AG04450 (cell line): ENCODE measurements around the gene IGFALS. TPM values are rescaled to one million over a fixed set of nuclear protein-coding genes. Genes with fewer than 3 reads are reported as not detected.
"Not testable (repeated sequence)": the region's sequence is repeated elsewhere in the genome, so short reads cannot be mapped to it uniquely, and the experiment has no call there.

Experiments used
- CTCF ChIA-PET: fragments of 300-600, 350-600 bp; formaldehyde crosslinking; extraction: SDS; loops from one replicate; lab custom pipeline; 2022; ENCODE audit warnings: antibody characterized with exemption, inconsistent platforms; lab: Charles Lee
- POLR2A ChIA-PET: fragments of 350-600 bp; formaldehyde crosslinking; extraction: SDS; loops from one replicate; lab custom pipeline; 2021; ENCODE audit warnings: antibody characterized with exemption, inconsistent platforms; lab: Yijun Ruan, JAX
- DNase-seq: peaks from one replicate; pipeline ENCODE4 v3.0.0-alpha.2; 2011; ENCODE audit warnings: low read depth, low spot score
- H3K27ac ChIP-seq: one replicate; pipeline ENCODE4 v1.5.1; 2012; ENCODE audit warnings: low read depth, low read length, control low read depth
- H3K27me3 ChIP-seq: one replicate; pipeline ENCODE4 v1.6.0; 2012; ENCODE audit warnings: low read length; ENCODE audit not compliant: control insufficient read depth, insufficient read depth
- H3K4me3 ChIP-seq: 2 replicates; pipeline ENCODE4 v1.5.1; 2011; ENCODE audit warnings: mild to moderate bottlenecking, low read depth, low read length, control low read depth
- H3K9me3 ChIP-seq: 2 replicates; pipeline ENCODE4 v1.5.1; 2012; ENCODE audit warnings: low read length; ENCODE audit not compliant: control insufficient read depth, insufficient read depth
- polyA plus RNA-seq: library from polyadenylated mRNA; depleted of rRNA; stranded (reverse); fragments of >200 nt; gene quantifications from 2 replicates; pipeline ENCODE4 v1.2.3, GENCODE V29; 2011
- TF ChIP-seq, protein P1 (sequence below): IDR thresholded peaks from 2 replicates; pipeline ENCODE4 v1.5.1; 2011; ENCODE audit warnings: low read depth, low read length, control low read depth, inconsistent platforms

The IGFALS gene
- polyA plus RNA-seq, 1 experiment: not detected

- no peak for DNase-seq
- POLR2A ChIA-PET: no interaction called here
- TF ChIP-seq, protein P1, sequence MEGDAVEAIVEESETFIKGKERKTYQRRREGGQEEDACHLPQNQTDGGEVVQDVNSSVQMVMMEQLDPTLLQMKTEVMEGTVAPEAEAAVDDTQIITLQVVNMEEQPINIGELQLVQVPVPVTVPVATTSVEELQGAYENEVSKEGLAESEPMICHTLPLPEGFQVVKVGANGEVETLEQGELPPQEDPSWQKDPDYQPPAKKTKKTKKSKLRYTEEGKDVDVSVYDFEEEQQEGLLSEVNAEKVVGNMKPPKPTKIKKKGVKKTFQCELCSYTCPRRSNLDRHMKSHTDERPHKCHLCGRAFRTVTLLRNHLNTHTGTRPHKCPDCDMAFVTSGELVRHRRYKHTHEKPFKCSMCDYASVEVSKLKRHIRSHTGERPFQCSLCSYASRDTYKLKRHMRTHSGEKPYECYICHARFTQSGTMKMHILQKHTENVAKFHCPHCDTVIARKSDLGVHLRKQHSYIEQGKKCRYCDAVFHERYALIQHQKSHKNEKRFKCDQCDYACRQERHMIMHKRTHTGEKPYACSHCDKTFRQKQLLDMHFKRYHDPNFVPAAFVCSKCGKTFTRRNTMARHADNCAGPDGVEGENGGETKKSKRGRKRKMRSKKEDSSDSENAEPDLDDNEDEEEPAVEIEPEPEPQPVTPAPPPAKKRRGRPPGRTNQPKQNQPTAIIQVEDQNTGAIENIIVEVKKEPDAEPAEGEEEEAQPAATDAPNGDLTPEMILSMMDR: no peak
- H3K4me3 ChIP-seq: no peak overlapping the region
- H3K27me3 ChIP-seq: no peaks in the 10 kb centered on the region
- CTCF ChIA-PET: no interaction called here
- no peaks in the 10 kb centered on the region; the same call in 1 of the 2 replicates for H3K9me3 ChIP-seq
- H3K27ac ChIP-seq: no peak overlapping the region
These were observed 15.8 kb upstream of the IGFALS start for GRCh38 chr16:1809281-1809801.

DNA sequence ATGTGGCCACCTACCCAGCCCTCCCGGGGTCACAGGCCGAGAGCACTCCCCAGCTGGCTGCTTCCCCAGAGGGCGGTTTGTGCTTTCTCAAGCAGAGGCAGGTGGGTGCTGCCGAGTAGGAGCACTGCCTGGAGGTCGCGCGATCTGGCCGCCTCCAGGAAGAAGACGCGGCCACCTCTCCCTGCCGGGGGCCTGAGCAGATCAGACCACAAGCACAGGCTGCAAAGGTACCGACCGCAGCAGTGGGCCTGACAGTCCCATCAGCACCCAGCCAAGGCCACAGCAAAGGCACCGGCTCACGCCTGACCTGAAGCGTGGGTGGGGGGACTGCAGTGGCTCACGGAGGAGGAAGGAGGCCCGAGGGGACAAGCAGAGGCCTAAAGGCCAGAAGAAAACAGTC is 15.2 kb upstream of the IGFALS start:
- Histone ChIP-seq H3K27me3 (no peaks in the 10 kb centered on the region), H3K27ac (no peak overlapping the region), H3K4me3 (no peak overlapping the region), H3K9me3 (no peaks in the 10 kb centered on the region; the same call in 1 of the 2 replicates)
- ChIA-PET CTCF (no interaction called here), POLR2A (no interaction called here)
- TF ChIP-seq, protein P1: no peak
- no peak for DNase-seq

- no peak for DNase-seq
- POLR2A ChIA-PET: no interaction called here
- TF ChIP-seq, protein P1: no peak
- no peak overlapping the region for H3K27ac ChIP-seq
- H3K27me3 ChIP-seq: no peaks in the 10 kb centered on the region
- no peaks in the 10 kb centered on the region; the same call in 1 of the 2 replicates for H3K9me3 ChIP-seq
- CTCF ChIA-PET: no interaction called here
- no peak overlapping the region for H3K4me3 ChIP-seq
These were observed 14.1 kb upstream of the IGFALS start for GRCh38 chr16:1807626-1808025.

- TF ChIP-seq, protein P1: no peak
- Histone ChIP-seq H3K9me3 (peaks cover 8% of the 10 kb centered on the region), H3K4me3 (no peak overlapping the region), H3K27me3 (no peaks in the 10 kb centered on the region), H3K27ac (no peak overlapping the region)
- ChIA-PET CTCF (no interaction called here), POLR2A (no interaction called here)
- no peak for DNase-seq
These were observed 7.2 kb upstream of the IGFALS start for GRCh38 chr16:1800701-1801100.

DNA sequence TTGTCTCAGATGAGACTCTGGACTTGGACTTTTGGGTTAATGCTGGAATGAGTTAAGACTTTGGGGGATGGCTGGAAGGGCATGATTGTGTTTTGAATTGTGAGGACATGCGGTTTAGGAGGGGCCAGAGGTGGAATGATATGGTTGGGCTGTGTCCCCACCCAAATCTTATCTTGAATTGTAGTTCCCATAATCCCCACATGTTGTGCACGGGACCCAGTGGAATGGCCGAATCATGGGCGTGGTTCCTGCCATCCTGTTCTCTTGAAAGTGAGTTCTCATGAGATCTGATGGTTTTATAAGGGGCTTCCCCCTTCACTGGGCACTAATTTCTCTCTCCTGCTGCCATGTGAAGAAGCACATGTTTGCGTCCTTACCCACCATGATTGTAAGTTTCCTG is 5.8 kb upstream of the IGFALS start:
- POLR2A ChIA-PET, DNase-seq, H3K27ac ChIP-seq, H3K9me3 ChIP-seq, H3K27me3 ChIP-seq, CTCF ChIA-PET, H3K4me3 ChIP-seq: not testable (repeated sequence)
